Fibroblast of lung (primary cell): ENCODE data around the gene OXT. TPM values are rescaled to one million over a fixed set of nuclear protein-coding genes. Genes with fewer than 3 reads are reported as not detected.

ENCODE experiments used
- DNase-seq, 2 donors: peaks; one replicate each; pipeline versions ENCODE4 v3.0.0 to v3.0.0-alpha.2; 2010; ENCODE audit warnings: low read depth in 2 of 2
- H2AFZ ChIP-seq: 2 replicates; pipeline ENCODE4 v1.5.1; 2012; ENCODE audit warnings: low read length, control low read depth, inconsistent platforms
- H3K27ac ChIP-seq: 2 replicates; pipeline ENCODE4 v1.5.1; 2011; ENCODE audit warnings: low read length, control low read depth; ENCODE audit not compliant: insufficient read depth
- H3K27me3 ChIP-seq: 2 replicates; pipeline ENCODE4 v1.5.1; 2011; ENCODE audit warnings: mild to moderate bottlenecking, low read length; ENCODE audit not compliant: control insufficient read depth, insufficient read depth
- H3K36me3 ChIP-seq: 2 replicates; pipeline ENCODE4 v1.5.1; 2011; ENCODE audit warnings: low read length; ENCODE audit not compliant: control insufficient read depth, insufficient read depth
- H3K4me1 ChIP-seq: 2 replicates; pipeline ENCODE4 v1.5.1; 2011; ENCODE audit warnings: low read length; ENCODE audit not compliant: control insufficient read depth, insufficient read depth; ENCODE audit errors: extremely low read depth
- H3K4me2 ChIP-seq: 2 replicates; pipeline ENCODE4 v1.5.1; 2011; ENCODE audit warnings: low read length, control low read depth; ENCODE audit not compliant: insufficient read depth; ENCODE audit errors: extremely low read depth
- H3K4me3 ChIP-seq, 4 experiments: fragments of 200-600 bp in 1 of 4; sonication (generic) in 1 of 4; replicated peaks in 1 of 4; 2 replicates each; pipeline ENCODE4 v1.5.1; 2011 to 2016; ENCODE audit warnings: low read length in 4 of 4, low read depth in 3 of 4, mild to moderate bottlenecking in 3 of 4, control low read depth in 2 of 4, inconsistent platforms in 1 of 4, mixed read lengths in 1 of 4; ENCODE audit not compliant: insufficient read depth in 1 of 4; ENCODE audit errors: control extremely low read depth in 1 of 4
- H3K79me2 ChIP-seq: 2 replicates; pipeline ENCODE4 v1.5.1; 2012; ENCODE audit warnings: mild to moderate bottlenecking, low read length, inconsistent platforms; ENCODE audit not compliant: control insufficient read depth, insufficient read depth
- H3K9ac ChIP-seq: 2 replicates; pipeline ENCODE4 v1.5.1; 2011; ENCODE audit warnings: mild to moderate bottlenecking, low read length, control low read depth; ENCODE audit not compliant: insufficient read depth
- H3K9me3 ChIP-seq: 2 replicates; pipeline ENCODE4 v1.5.1; 2012; ENCODE audit warnings: low read depth, low read length; ENCODE audit not compliant: control insufficient read depth, insufficient read depth
- H4K20me1 ChIP-seq: 2 replicates; pipeline ENCODE4 v1.5.1; 2011; ENCODE audit warnings: low read length; ENCODE audit not compliant: control insufficient read depth, insufficient read depth; ENCODE audit errors: extremely low read depth
- CTCF ChIP-seq, 2 donors: IDR thresholded peaks in 1 of 2; conservative IDR thresholded peaks in 1 of 2; 1 replicate in 1 of 2; 2 replicates in 1 of 2; pipeline ENCODE4 v1.5.1; 2011 to 2012; ENCODE audit warnings: low read length in 2 of 2, control low read depth in 1 of 2, inconsistent platforms in 1 of 2, low read depth in 1 of 2, mild to moderate bottlenecking in 1 of 2
- EZH2 ChIP-seq: IDR thresholded peaks from 2 replicates; pipeline ENCODE4 v1.5.1; 2012; ENCODE audit warnings: low read length, control low read depth, mild to moderate bottlenecking; ENCODE audit errors: missing control alignments
- polyA plus RNA-seq, 2 donors: library from polyadenylated mRNA; depleted of rRNA in 1 of 2; stranded (reverse) in 1 of 2; unstranded in 1 of 2; fragments of >200 nt; gene quantifications; 2 replicates each; pipeline ENCODE4 v1.2.1, GENCODE V29; 2011 to 2012; ENCODE audit warnings: missing spikeins in 1 of 2
- total RNA-seq: library from RNA; depleted of rRNA; stranded (reverse); fragments of >200 nt; gene quantifications from 2 replicates; pipeline ENCODE4 v1.2.1, GENCODE V29; 2014

The OXT gene
- total and polyA plus RNA-seq, 2 donors (not counting 1 experiment from before 2014, with no cell fraction given) = not detected

- no peak for TF ChIP-seq CTCF (conservative IDR thresholded peaks at IDR 0.05 in 1 of 2, IDR thresholded peaks at IDR 0.05 in 1 of 2; ENCODE audit: low read depth in 1 of 2, low read length in 2 of 2)
- no peak for TF ChIP-seq EZH2
- H3K79me2 ChIP-seq = no peaks in the 10 kb centered on the region
- H3K4me2 ChIP-seq = no peak overlapping the region
- H2AFZ ChIP-seq = no peak overlapping the region
- H3K27ac ChIP-seq = no peak overlapping the region
- peaks cover 7% of the 10 kb centered on the region for H3K4me1 ChIP-seq
- H3K36me3 ChIP-seq = no peaks in the 10 kb centered on the region
- no peak overlapping the region for H3K4me3 ChIP-seq
- DNase-seq = no peak
- H3K27me3 ChIP-seq = peaks cover 44% of the 10 kb centered on the region
- no peak overlapping the region for H3K9ac ChIP-seq
- H4K20me1 ChIP-seq = no peaks in the 10 kb centered on the region
- H3K9me3 ChIP-seq = no peaks in the 10 kb centered on the region
Measured at GRCh38 chr20:3085571-3086072, 14.2 kb downstream of the OXT start.

DNA sequence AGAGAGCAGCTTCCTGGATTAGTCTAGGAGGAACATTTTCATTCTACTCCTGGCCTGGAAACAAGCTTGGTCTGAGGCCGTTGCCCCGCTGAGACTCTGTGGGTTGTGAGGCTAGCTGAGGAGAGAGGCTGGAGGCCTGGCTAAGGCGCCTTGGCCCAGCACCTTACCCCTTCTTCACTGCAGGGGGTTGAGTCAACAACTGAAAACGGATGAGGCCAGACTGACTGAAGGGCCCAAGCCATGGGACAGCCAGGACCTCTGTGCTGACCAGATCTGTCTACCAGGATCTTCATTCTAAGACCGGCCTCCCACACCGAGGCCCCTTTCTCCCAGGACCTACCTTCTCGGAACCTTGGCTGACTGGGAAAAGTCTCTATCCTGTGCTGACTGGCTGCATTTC lies 16.6 kb downstream of the OXT start:
- Histone ChIP-seq H3K4me1 (no peaks in the 10 kb centered on the region), H3K4me3 (no peak overlapping the region), H3K36me3 (no peaks in the 10 kb centered on the region), H3K27me3 (peaks cover 26% of the 10 kb centered on the region), H3K27ac (no peak overlapping the region), H3K4me2 (no peak overlapping the region), H2AFZ (no peak overlapping the region), H4K20me1 (no peaks in the 10 kb centered on the region), H3K9me3 (no peaks in the 10 kb centered on the region), H3K9ac (no peak overlapping the region), H3K79me2 (no peaks in the 10 kb centered on the region)
- TF ChIP-seq CTCF (conservative IDR thresholded peaks at IDR 0.05 in 1 of 2, IDR thresholded peaks at IDR 0.05 in 1 of 2; ENCODE audit: low read depth in 1 of 2, low read length in 2 of 2) = no peak
- TF ChIP-seq EZH2 = no peak
- DNase-seq = no peak

GRCh38 chr20:3090565-3090964 lies 19.1 kb downstream of the OXT start:
- no peaks in the 10 kb centered on the region for H3K9me3 ChIP-seq
- H3K9ac ChIP-seq = no peak overlapping the region
- no peak overlapping the region for H3K4me2 ChIP-seq
- DNase-seq = no peak
- H3K36me3 ChIP-seq = no peaks in the 10 kb centered on the region
- peaks cover 7% of the 10 kb centered on the region for H3K27me3 ChIP-seq
- no peak overlapping the region for H2AFZ ChIP-seq
- H3K79me2 ChIP-seq = no peaks in the 10 kb centered on the region
- H3K4me3 ChIP-seq = no peak overlapping the region
- TF ChIP-seq CTCF (conservative IDR thresholded peaks at IDR 0.05 in 1 of 2, IDR thresholded peaks at IDR 0.05 in 1 of 2; ENCODE audit: low read depth in 1 of 2, low read length in 2 of 2) (no peak), EZH2 (no peak)
- no peaks in the 10 kb centered on the region for H3K4me1 ChIP-seq
- H3K27ac ChIP-seq = no peak overlapping the region
- no peaks in the 10 kb centered on the region for H4K20me1 ChIP-seq
